Fibroblast of lung (primary cell): ENCODE results near the gene GUK1. TPM values are rescaled to one million over a fixed set of nuclear protein-coding genes. Genes with fewer than 3 reads are reported as not detected.

ENCODE experiments used
- DNase-seq, 2 donors: peaks; one replicate each; pipeline versions ENCODE4 v3.0.0 to v3.0.0-alpha.2; 2010; ENCODE audit warnings: low read depth in 2 of 2
- H2AFZ ChIP-seq: 2 replicates; pipeline ENCODE4 v1.5.1; 2012; ENCODE audit warnings: low read length, control low read depth, inconsistent platforms
- H3K27ac ChIP-seq: 2 replicates; pipeline ENCODE4 v1.5.1; 2011; ENCODE audit warnings: low read length, control low read depth; ENCODE audit not compliant: insufficient read depth
- H3K27me3 ChIP-seq: 2 replicates; pipeline ENCODE4 v1.5.1; 2011; ENCODE audit warnings: mild to moderate bottlenecking, low read length; ENCODE audit not compliant: control insufficient read depth, insufficient read depth
- H3K36me3 ChIP-seq: 2 replicates; pipeline ENCODE4 v1.5.1; 2011; ENCODE audit warnings: low read length; ENCODE audit not compliant: control insufficient read depth, insufficient read depth
- H3K4me1 ChIP-seq: 2 replicates; pipeline ENCODE4 v1.5.1; 2011; ENCODE audit warnings: low read length; ENCODE audit not compliant: control insufficient read depth, insufficient read depth; ENCODE audit errors: extremely low read depth
- H3K4me2 ChIP-seq: 2 replicates; pipeline ENCODE4 v1.5.1; 2011; ENCODE audit warnings: low read length, control low read depth; ENCODE audit not compliant: insufficient read depth; ENCODE audit errors: extremely low read depth
- H3K4me3 ChIP-seq, 4 experiments: fragments of 200-600 bp in 1 of 4; sonication (generic) in 1 of 4; replicated peaks in 1 of 4; 2 replicates each; pipeline ENCODE4 v1.5.1; 2011 to 2016; ENCODE audit warnings: low read length in 4 of 4, low read depth in 3 of 4, mild to moderate bottlenecking in 3 of 4, control low read depth in 2 of 4, inconsistent platforms in 1 of 4, mixed read lengths in 1 of 4; ENCODE audit not compliant: insufficient read depth in 1 of 4; ENCODE audit errors: control extremely low read depth in 1 of 4
- H3K79me2 ChIP-seq: 2 replicates; pipeline ENCODE4 v1.5.1; 2012; ENCODE audit warnings: mild to moderate bottlenecking, low read length, inconsistent platforms; ENCODE audit not compliant: control insufficient read depth, insufficient read depth
- H3K9ac ChIP-seq: 2 replicates; pipeline ENCODE4 v1.5.1; 2011; ENCODE audit warnings: mild to moderate bottlenecking, low read length, control low read depth; ENCODE audit not compliant: insufficient read depth
- H3K9me3 ChIP-seq: 2 replicates; pipeline ENCODE4 v1.5.1; 2012; ENCODE audit warnings: low read depth, low read length; ENCODE audit not compliant: control insufficient read depth, insufficient read depth
- H4K20me1 ChIP-seq: 2 replicates; pipeline ENCODE4 v1.5.1; 2011; ENCODE audit warnings: low read length; ENCODE audit not compliant: control insufficient read depth, insufficient read depth; ENCODE audit errors: extremely low read depth
- CTCF ChIP-seq, 2 donors: IDR thresholded peaks in 1 of 2; conservative IDR thresholded peaks in 1 of 2; 1 replicate in 1 of 2; 2 replicates in 1 of 2; pipeline ENCODE4 v1.5.1; 2011 to 2012; ENCODE audit warnings: low read length in 2 of 2, control low read depth in 1 of 2, inconsistent platforms in 1 of 2, low read depth in 1 of 2, mild to moderate bottlenecking in 1 of 2
- EZH2 ChIP-seq: IDR thresholded peaks from 2 replicates; pipeline ENCODE4 v1.5.1; 2012; ENCODE audit warnings: low read length, control low read depth, mild to moderate bottlenecking; ENCODE audit errors: missing control alignments
- polyA plus RNA-seq, 2 donors: library from polyadenylated mRNA; depleted of rRNA in 1 of 2; stranded (reverse) in 1 of 2; unstranded in 1 of 2; fragments of >200 nt; gene quantifications; 2 replicates each; pipeline ENCODE4 v1.2.1, GENCODE V29; 2011 to 2012; ENCODE audit warnings: missing spikeins in 1 of 2
- total RNA-seq: library from RNA; depleted of rRNA; stranded (reverse); fragments of >200 nt; gene quantifications from 2 replicates; pipeline ENCODE4 v1.2.1, GENCODE V29; 2014

The GUK1 gene
- total and polyA plus RNA-seq, 2 donors (not counting 1 experiment from before 2014, with no cell fraction given) = 217 to 479 TPM

DNA sequence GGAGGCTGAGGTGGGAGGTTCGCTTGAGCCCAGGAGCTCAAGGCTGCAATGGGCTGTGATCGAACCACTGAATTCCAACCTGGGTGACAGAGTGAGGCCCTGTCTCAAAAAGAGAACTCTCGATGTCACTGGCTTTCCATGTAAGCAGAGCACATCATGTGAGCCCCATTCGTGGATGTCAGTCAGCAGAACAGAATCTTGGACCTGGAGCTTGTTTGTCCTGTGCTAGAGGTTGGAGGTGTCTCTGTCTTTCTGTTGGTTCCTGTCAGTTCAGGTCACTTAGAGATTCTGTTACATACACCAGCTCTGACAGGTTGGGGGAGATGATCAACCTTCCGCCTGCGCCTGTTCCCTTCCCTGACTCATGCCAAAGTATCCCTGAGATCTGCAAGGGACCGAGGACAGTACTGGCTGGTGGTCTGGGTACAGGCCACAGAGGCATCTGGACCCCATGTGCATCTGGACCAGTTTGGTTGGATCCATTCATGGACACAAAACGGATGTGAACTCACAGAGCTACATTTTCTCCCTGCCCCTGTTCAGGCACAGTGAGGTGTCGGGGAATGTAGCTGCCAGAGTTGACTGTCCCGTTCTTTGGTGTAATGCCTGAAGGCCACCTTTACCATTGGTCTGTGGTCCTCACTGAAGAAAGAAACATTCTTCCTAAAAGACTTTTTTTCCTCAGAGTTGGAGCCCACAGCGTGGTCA lies 47.6 kb upstream of the GUK1 start:
- Histone ChIP-seq H3K4me1 (peaks cover 18% of the 10 kb centered on the region), H3K36me3 (peaks cover 31% of the 10 kb centered on the region), H3K27me3 (no peaks in the 10 kb centered on the region), H4K20me1 (peaks cover 28% of the 10 kb centered on the region), H3K27ac (no peak overlapping the region), H3K9me3 (no peaks in the 10 kb centered on the region), H3K4me2 (no peak overlapping the region), H2AFZ (no peak overlapping the region), H3K4me3 (no peak overlapping the region), H3K9ac (no peak overlapping the region), H3K79me2 (peaks cover 100% of the 10 kb centered on the region)
- DNase-seq = no peak
- no peak for TF ChIP-seq EZH2
- TF ChIP-seq CTCF (conservative IDR thresholded peaks at IDR 0.05 in 1 of 2, IDR thresholded peaks at IDR 0.05 in 1 of 2; ENCODE audit: low read depth in 1 of 2, low read length in 2 of 2) = no peak

- peaks cover 13% of the 10 kb centered on the region for H3K4me1 ChIP-seq
- TF ChIP-seq CTCF (conservative IDR thresholded peaks at IDR 0.05 in 1 of 2, IDR thresholded peaks at IDR 0.05 in 1 of 2; ENCODE audit: low read depth in 1 of 2, low read length in 2 of 2) = no peak
- no peak for TF ChIP-seq EZH2
- H3K27me3 ChIP-seq = no peaks in the 10 kb centered on the region
- H3K4me2 ChIP-seq = no peak overlapping the region
- H3K9me3 ChIP-seq = no peaks in the 10 kb centered on the region
- H3K27ac ChIP-seq = no peak overlapping the region
- peaks cover 100% of the 10 kb centered on the region for H3K79me2 ChIP-seq
- peaks cover 24% of the 10 kb centered on the region for H4K20me1 ChIP-seq
- no peak overlapping the region for H2AFZ ChIP-seq
- H3K36me3 ChIP-seq = peaks cover 37% of the 10 kb centered on the region
- no peak overlapping the region for H3K4me3 ChIP-seq
- no peak overlapping the region for H3K9ac ChIP-seq
- no peak for DNase-seq
These were observed 46.8 kb upstream of the GUK1 start for GRCh38 chr1:228093050-228093906.

DNA sequence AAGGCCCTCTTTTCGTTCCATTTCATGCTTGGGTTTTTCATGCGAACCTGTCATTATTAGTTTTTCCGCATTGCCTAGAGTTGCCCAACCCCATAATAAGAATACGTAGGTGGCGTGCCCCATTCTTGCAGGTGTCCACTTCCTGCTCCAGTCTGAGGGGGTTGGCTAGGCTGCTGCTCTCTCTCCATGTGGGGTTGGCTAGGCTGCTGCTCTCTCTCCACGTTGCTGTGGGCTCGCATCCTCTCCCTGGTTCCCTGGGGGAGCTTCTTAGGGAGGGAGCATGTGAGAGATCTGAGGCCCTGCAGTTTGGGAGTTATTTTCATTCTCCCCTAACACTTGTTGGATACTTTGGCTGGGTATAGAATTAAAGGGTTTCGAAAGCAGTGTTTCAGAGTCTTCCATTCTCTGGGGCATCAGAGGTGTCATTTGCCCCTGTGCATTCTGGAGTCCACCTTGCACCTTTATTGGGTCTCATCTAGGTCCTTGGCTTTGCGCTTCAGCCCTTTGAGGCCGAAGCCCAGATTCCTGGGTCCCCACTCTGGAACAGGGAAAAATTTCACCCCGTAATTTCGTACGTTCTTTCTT lies 45.6 kb upstream of the GUK1 start:
- Histone ChIP-seq H3K4me2 (no peak overlapping the region), H3K27me3 (no peaks in the 10 kb centered on the region), H3K27ac (no peak overlapping the region), H3K79me2 (peaks cover 98% of the 10 kb centered on the region), H3K36me3 (peaks cover 43% of the 10 kb centered on the region), H2AFZ (no peak overlapping the region), H4K20me1 (peaks cover 21% of the 10 kb centered on the region), H3K9me3 (no peaks in the 10 kb centered on the region), H3K9ac (no peak overlapping the region), H3K4me3 (no peak overlapping the region), H3K4me1 (peaks cover 13% of the 10 kb centered on the region)
- DNase-seq = no peak
- no peak for TF ChIP-seq EZH2
- no peak for TF ChIP-seq CTCF (conservative IDR thresholded peaks at IDR 0.05 in 1 of 2, IDR thresholded peaks at IDR 0.05 in 1 of 2; ENCODE audit: low read depth in 1 of 2, low read length in 2 of 2)
